GM12878 (cell line): ENCODE measurements around the gene DLG4. TPM values are rescaled to one million over a fixed set of nuclear protein-coding genes. Genes with fewer than 3 reads are reported as not detected.

Experiments used
- ASH2L ChIP-seq: fragments of 300-600, 200-600 bp; sonication (generic); IDR thresholded peaks from 2 replicates; pipeline ENCODE4 v1.6.1; 2017; ENCODE audit warnings: low read depth, mild to moderate bottlenecking, borderline replicate concordance
- CUX1 ChIP-seq: IDR thresholded peaks from 2 replicates; pipeline ENCODE4 v1.6.1; 2012; ENCODE audit warnings: improper control_type of control experiment, low read depth, low read length; ENCODE audit not compliant: insufficient replicate concordance
- KDM1A ChIP-seq: fragments of 200-600 bp; sonication (generic); IDR thresholded peaks from 2 replicates; pipeline ENCODE4 v1.6.1; 2016; ENCODE audit warnings: borderline replicate concordance
- MTA3 ChIP-seq: IDR thresholded peaks from 2 replicates; pipeline ENCODE4 v1.6.1; 2012; ENCODE audit warnings: low read length, inconsistent platforms, borderline replicate concordance
- NR2C2 ChIP-seq: IDR thresholded peaks from 2 replicates; pipeline ENCODE4 v1.6.1; 2011; ENCODE audit warnings: borderline replicate concordance, low read depth; ENCODE audit not compliant: control insufficient read depth, insufficient read length
- RAD51 ChIP-seq: fragments of 450-650 bp; IDR thresholded peaks from 2 replicates; pipeline ENCODE4 v1.6.1; 2016; ENCODE audit warnings: moderate library complexity, mild to moderate bottlenecking, inconsistent platforms
- WRNIP1 ChIP-seq: IDR thresholded peaks from 2 replicates; pipeline ENCODE4 v1.6.1; 2011; ENCODE audit warnings: low read depth, low read length, improper control_type of control experiment, borderline replicate concordance
- ZNF217 ChIP-seq: fragments of 450-650 bp; IDR thresholded peaks from 2 replicates; pipeline ENCODE4 v1.6.1; 2017; ENCODE audit warnings: antibody characterized with exemption, mild to moderate bottlenecking
- ZNF274 ChIP-seq: IDR thresholded peaks from one replicate; pipeline ENCODE4 v1.8.0; 2011; ENCODE audit not compliant: insufficient read length, insufficient read depth
- polyA plus RNA-seq, 11 experiments: library from polyadenylated mRNA; depleted of rRNA in 4 of 11; unstranded in 6 of 11; stranded (reverse) in 5 of 11; fragments of >200 nt; fragmentation: Nextera tagmentation in 4 of 11; fragmentation: Illumina TruSeq in 1 of 11; extraction: Ambion mirVana in 4 of 11; extraction: Trizol in 1 of 11; gene quantifications; 1 replicate in 1 of 11; 2 replicates in 10 of 11; pipeline versions ENCODE4 v1.2.1 to v1.2.3, GENCODE V29; 2011 to 2016; ENCODE audit warnings: inconsistent platforms in 2 of 11, missing spikeins in 2 of 11, low read depth in 1 of 11
- total RNA-seq, 4 experiments: library from RNA; depleted of rRNA in 3 of 4; stranded (reverse); fragments of >200 nt in 3 of 4; fragmentation: Illumina TruSeq in 1 of 4; extraction: Trizol in 1 of 4; gene quantifications; 2 replicates each; pipeline versions ENCODE4 v1.2.1 to v1.2.3, GENCODE V29; 2013 to 2021
- TF ChIP-seq, protein P1 (sequence below): IDR thresholded peaks from 2 replicates; pipeline ENCODE4 v1.6.1; 2011; ENCODE audit warnings: low read depth, low read length, improper control_type of control experiment, borderline replicate concordance
- TF ChIP-seq, protein P2 (sequence below): fragments of 450-650 bp; IDR thresholded peaks from 2 replicates; pipeline ENCODE4 v1.6.1; 2016; ENCODE audit warnings: mild to moderate bottlenecking, moderate library complexity, borderline replicate concordance
- TF ChIP-seq, protein P3 (sequence below): IDR thresholded peaks from 2 replicates; pipeline ENCODE4 v1.6.1; 2011; ENCODE audit warnings: borderline replicate concordance, low read depth, mild to moderate bottlenecking, moderate library complexity, mixed read lengths, low read length; ENCODE audit not compliant: insufficient read depth; ENCODE audit errors: extremely low read length

The DLG4 gene
- total and polyA plus RNA-seq, 10 of the 15 experiments (the other 5 are each of a cell fraction or from before 2014, with no cell fraction given): 0.07 to 4.1 (median 1.3) TPM

DNA sequence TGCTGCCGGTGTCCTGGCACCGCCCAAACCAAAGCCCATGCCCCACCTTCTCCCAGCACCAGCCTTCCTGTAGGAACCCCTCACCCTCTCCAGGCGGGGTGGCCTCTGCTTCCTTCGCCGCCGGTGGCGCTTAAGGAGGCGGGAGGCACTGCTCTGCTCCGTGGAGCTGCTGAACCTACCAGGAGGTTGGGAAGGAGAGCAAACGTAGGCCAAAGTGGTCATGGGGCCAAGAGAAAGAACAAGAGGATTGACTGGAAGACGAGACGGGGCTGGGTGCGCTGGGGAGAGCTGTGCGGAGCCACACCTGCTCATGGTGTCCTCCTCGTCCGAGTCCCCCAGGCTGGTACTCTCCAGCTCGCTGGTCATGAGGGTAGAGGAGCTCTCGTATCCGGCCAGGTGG lies 9.9 kb upstream of the DLG4 start (continued):
- no peak for TF ChIP-seq RAD51
- TF ChIP-seq ZNF217: no peak
- TF ChIP-seq ASH2L: no peak
- no peak for TF ChIP-seq WRNIP1
- TF ChIP-seq, protein P1, sequence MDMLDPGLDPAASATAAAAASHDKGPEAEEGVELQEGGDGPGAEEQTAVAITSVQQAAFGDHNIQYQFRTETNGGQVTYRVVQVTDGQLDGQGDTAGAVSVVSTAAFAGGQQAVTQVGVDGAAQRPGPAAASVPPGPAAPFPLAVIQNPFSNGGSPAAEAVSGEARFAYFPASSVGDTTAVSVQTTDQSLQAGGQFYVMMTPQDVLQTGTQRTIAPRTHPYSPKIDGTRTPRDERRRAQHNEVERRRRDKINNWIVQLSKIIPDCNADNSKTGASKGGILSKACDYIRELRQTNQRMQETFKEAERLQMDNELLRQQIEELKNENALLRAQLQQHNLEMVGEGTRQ: no peak
- TF ChIP-seq, protein P2, sequence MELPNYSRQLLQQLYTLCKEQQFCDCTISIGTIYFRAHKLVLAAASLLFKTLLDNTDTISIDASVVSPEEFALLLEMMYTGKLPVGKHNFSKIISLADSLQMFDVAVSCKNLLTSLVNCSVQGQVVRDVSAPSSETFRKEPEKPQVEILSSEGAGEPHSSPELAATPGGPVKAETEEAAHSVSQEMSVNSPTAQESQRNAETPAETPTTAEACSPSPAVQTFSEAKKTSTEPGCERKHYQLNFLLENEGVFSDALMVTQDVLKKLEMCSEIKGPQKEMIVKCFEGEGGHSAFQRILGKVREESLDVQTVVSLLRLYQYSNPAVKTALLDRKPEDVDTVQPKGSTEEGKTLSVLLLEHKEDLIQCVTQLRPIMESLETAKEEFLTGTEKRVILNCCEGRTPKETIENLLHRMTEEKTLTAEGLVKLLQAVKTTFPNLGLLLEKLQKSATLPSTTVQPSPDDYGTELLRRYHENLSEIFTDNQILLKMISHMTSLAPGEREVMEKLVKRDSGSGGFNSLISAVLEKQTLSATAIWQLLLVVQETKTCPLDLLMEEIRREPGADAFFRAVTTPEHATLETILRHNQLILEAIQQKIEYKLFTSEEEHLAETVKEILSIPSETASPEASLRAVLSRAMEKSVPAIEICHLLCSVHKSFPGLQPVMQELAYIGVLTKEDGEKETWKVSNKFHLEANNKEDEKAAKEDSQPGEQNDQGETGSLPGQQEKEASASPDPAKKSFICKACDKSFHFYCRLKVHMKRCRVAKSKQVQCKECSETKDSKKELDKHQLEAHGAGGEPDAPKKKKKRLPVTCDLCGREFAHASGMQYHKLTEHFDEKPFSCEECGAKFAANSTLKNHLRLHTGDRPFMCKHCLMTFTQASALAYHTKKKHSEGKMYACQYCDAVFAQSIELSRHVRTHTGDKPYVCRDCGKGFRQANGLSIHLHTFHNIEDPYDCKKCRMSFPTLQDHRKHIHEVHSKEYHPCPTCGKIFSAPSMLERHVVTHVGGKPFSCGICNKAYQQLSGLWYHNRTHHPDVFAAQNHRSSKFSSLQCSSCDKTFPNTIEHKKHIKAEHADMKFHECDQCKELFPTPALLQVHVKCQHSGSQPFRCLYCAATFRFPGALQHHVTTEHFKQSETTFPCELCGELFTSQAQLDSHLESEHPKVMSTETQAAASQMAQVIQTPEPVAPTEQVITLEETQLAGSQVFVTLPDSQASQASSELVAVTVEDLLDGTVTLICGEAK: no peak
- TF ChIP-seq CUX1: no peak
- TF ChIP-seq KDM1A: no peak
- TF ChIP-seq ZNF274: no peak
- no peak for TF ChIP-seq MTA3
- TF ChIP-seq NR2C2: no peak
- TF ChIP-seq, protein P3, sequence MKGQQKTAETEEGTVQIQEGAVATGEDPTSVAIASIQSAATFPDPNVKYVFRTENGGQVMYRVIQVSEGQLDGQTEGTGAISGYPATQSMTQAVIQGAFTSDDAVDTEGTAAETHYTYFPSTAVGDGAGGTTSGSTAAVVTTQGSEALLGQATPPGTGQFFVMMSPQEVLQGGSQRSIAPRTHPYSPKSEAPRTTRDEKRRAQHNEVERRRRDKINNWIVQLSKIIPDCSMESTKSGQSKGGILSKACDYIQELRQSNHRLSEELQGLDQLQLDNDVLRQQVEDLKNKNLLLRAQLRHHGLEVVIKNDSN: no peak
- TF ChIP-seq, all 136 proteins: peak for 0
